ENCODE measurements around the gene MLIP.

DNA sequence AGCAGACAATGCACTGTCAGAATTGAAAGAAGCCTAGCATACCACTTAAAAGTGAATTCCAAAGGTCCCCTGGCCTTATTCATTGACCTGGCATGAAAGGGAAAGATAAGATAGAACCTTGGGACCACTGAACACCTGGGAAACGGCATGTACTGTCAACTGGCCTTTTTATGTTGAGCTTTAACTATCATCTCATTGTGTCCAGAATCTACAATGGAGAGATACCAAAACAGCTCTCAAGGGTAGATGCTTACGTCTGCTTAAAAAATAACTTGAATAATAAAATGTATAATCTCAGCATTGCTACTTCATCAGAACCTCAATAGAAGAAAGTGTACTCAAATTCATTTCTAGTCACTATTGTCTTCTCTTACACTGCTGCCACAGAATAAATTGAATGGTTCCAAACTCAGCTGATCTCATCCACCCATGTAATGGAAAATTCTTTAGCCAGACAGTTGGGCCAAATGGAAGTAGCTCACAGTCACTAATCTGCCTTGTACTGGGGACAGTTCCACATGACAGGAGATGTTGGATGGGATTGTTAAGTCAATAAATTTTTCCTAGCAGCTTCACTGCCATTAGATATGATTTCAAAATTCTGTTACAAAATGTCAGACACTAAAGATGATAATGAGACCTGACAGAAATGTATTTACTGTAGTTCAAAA lies 93.8 kb downstream of the MLIP start:
- TF ChIP-seq EZH2 (IDR thresholded peaks at IDR 0.05; ENCODE audit: insufficient read depth, poor library complexity, severe bottlenecking) (no peak), EZH2phosphoT487 (IDR thresholded peaks at IDR 0.05; ENCODE audit: insufficient read depth, low read depth) (no peak)
